ENCODE measurements around the gene BSG.
A peak's percentile ranks its signal among the peaks of the same experiment; 100 is the strongest.
"Not testable (repeated sequence)": the region's sequence is repeated elsewhere in the genome, so short reads cannot be mapped to it uniquely, and the experiment has no call there.

The BSG gene

GRCh38 chr19:588093-588740 lies 15.8 kb downstream of the BSG start:
- DNase-seq (ENCODE audit: low read depth) = peak; percentile 37

GRCh38 chr19:588741-589692 lies 16.6 kb downstream of the BSG start:
- DNase-seq (ENCODE audit: low read depth) = no peak

DNA sequence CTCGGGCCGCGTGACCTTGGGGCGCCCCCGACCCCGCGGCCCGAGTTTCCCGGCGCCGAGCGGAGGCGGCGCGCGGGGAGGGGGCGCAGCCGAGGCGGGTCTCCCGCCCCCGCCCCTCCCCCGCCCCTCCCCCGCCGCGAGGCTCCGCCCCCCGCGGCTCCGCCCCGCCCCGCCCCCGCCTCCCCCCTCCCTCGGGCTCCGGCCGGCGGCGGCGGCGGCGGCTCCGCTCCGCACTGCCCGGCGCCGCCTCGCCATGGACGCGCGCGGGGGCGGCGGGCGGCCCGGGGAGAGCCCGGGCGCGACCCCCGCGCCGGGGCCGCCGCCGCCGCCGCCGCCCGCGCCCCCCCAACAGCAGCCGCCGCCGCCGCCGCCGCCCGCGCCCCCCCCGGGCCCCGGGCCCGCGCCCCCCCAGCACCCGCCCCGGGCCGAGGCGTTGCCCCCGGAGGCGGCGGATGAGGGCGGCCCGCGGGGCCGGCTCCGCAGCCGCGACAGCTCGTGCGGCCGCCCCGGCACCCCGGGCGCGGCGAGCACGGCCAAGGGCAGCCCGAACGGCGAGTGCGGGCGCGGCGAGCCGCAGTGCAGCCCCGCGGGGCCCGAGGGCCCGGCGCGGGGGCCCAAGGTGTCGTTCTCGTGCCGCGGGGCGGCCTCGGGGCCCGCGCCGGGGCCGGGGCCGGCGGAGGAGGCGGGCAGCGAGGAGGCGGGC lies 17.4 kb downstream of the BSG start, which contains the start of gene HCN2:
Gene HCN2, plus strand, starts transcription at position 189 of the 703 bp plus-strand sequence. Its CDS starts 65 bp downstream, at position 254.
- no peak for DNase-seq (ENCODE audit: low read depth)

GRCh38 chr19:590396-590745 lies 18.0 kb downstream of the BSG start:
- no peak for DNase-seq (ENCODE audit: low read depth)

DNA sequence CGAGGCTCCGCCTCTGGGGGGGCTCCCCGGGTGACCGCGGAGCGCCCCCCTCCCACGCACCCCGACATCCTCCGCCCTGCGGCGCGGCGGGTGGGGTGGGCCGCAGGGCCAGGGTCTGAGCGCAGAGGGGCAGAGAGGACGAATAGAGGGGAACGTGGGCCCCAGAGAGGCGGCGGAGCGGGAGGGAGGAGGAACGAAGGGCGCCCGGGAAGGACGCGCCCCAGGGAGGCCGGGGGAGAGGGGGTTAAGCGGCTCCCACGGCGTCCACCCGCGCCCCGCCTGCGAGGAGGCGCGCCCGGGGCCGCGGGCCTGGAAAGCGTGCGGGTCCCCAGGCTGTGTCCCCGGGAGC lies 18.3 kb downstream of the BSG start:
- no peak for DNase-seq (ENCODE audit: low read depth)

DNA sequence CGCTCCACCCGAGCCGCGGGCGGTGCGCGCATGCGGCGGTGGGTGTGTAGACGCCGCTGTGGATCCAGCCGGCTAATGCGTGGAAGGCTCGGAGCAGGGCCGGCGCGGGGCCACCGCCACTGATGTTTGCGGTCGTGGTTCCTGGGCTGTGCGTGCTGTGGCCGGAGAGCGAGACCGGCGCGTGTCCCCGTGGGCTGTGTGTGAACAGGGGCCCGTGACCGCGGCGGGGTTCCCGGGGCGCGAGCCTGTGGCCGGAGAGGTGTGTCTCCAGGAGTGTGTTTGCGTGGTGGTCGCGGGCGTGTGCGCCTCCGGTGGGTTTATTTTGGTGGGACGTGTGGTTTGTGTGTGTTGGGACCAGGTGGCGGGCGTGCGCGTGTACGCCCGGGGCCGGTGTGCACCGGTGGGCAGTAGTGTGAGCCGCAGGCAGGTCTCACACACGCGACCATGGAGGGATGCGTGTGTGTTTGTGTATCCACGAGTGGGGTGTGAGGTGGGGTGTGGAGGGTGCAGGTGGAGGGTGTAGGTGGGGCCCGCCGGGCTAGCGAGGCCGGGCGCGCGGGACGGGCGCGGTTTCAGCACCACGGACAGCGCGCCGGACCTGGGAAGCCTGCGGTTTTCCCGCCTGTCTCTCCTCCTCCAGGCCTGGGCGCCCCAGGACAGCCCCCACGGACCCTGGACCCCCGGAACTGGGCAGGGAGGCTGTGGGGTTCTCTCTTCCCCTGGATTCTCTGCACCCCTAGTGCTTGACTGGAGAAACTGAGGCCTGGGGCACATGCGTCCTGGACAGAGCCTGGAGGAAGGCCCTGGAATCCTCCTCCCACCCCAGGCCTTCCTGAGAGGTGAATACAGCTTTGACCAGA lies 18.9 kb downstream of the BSG start:
- DNase-seq (ENCODE audit: low read depth) = no peak

- DNase-seq (ENCODE audit: low read depth) = no peak
Measured at GRCh38 chr19:592101-592500, 19.7 kb downstream of the BSG start.

DNA sequence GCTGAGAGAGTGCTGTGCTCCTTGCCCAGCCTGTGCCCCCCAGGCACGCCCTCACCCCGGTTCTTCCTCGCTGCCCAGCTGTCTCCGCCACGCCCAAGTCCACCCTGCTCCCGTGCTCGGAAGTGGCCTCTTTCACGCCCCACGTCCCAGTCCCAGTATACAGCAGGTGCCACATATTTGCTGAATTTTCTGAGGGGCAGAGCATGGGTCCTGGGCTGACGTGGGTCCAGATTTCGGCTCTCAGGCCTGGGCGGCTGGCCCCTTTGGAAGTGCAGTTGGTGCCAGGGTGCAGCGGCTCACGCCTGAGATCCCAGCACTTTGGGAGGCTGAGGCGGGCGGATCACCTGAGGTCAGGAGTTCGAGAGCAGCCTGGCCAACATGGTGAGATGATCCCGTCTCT lies 20.7 kb downstream of the BSG start:
- no peak for DNase-seq (ENCODE audit: low read depth)

- no peak for DNase-seq (ENCODE audit: low read depth)
Measured at GRCh38 chr19:593505-593904, 21.1 kb downstream of the BSG start.

- no peak for DNase-seq (ENCODE audit: low read depth)
Measured at GRCh38 chr19:594265-594870, 22.0 kb downstream of the BSG start.

DNA sequence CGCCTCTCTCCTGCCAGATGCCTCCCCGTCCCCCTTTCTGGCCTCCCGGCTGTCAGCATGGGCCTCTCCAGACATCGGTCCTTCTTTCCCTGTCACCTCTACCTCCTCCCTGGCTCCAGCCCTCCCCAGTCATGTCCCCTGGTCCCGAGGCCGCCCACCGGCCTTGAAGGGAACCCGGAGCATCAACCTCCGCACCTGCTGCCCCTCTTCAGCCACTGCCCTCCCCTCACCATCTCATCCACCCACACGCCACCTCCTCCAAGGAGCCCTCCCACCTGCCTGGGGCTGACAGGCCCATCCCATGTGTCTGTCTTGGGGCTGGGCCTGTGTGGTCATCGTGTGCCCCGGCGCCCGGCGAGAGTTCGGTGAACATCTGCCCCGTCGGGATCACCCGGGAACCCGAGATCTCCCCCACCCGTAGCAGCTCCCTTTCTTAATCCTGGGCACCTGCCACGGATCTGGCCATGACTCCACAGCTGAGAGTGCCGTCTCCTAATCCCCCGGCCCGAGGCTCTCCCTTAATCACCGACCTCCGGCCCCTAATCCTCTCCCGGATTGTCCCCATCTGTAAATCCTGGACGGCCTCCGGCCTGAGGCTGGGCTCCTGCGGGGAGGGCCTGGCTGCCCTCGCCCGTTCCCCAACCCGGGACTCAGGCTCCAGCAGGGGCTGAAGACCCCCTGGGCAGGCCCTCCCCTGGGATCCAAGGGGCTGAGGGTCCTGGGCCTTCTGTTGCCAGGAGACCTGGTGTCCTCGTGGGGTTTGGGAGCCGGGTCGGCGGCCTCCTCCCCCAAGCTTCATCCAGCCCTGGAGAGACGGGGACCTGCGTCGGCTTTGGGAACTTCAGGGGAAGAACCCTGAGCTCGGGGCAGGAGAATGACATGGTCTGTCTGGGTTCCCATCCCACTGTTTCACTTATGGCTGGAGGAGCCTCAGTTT lies 23.2 kb downstream of the BSG start:
- DNase-seq (ENCODE audit: low read depth) = no peak

GRCh38 chr19:596263-596655 lies 23.9 kb downstream of the BSG start:
- DNase-seq (ENCODE audit: low read depth) = no peak

DNA sequence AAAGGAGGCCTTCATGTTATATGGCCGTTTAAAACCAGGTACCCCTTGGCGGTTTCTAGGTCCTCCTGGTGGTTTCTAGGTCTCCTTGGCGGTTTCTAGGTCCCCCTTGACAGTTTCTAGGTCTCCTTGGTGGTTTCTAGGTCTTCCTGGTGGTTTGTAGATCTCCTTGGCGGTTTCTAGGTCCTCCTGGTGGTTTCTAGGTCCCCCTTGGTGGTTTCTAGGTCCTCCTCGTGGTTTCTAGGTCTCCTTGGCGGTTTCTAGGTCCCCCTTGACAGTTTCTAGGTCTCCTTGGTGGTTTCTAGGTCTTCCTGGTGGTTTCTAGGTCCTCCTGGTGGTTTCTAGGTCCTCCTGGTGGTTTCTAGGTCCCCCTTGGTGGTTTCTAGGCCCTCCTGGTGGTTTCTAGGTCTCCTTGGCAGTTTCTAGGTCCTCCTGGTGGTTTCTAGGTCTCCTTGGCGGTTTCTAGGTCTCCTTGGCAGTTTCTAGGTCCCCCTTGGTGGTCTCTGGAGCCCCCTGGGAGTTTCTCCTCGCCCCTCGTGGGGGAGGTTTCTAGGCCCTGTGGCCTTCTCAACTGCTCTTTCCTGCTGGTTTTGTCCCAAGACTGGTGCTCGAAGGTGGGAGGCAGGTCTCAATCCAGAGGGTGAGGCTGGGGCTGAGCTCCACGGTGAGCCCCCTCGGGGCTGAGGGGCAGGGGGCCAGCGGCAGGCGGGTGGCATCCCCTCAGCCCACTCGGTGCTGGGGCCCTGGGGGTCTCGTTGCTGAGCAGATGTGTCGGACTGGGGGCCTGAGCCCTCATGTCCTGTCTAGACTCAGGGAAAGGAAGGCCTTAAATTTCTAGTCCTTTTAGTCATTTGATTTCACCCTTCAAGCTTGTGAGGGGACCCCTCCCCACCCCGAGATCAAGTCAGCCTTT lies 25.3 kb downstream of the BSG start:
- DNase-seq (ENCODE audit: low read depth) = no peak

- DNase-seq (ENCODE audit: low read depth) = no peak
Measured at GRCh38 chr19:601310-601709, 28.9 kb downstream of the BSG start.

DNA sequence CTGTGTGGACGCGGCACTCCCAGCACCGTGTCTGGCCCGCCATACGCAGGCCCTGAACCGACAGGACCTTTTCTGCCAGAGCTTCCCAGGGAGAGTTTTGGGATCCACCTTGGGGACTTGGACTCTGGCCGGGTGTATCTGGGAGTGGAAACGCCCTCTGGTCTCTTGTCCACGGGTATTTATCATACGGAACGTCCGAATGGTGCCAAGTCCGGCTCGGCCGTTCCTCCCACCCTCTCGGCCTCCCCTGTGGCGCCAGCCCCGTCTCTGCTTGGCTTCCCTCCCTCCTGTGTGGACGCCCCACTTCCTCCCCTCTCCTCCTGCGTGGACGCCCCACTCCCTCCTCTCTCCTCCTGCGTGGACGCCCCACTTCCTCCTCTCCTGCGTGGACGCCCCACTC lies 29.4 kb downstream of the BSG start:
- no peak for DNase-seq (ENCODE audit: low read depth)

DNA sequence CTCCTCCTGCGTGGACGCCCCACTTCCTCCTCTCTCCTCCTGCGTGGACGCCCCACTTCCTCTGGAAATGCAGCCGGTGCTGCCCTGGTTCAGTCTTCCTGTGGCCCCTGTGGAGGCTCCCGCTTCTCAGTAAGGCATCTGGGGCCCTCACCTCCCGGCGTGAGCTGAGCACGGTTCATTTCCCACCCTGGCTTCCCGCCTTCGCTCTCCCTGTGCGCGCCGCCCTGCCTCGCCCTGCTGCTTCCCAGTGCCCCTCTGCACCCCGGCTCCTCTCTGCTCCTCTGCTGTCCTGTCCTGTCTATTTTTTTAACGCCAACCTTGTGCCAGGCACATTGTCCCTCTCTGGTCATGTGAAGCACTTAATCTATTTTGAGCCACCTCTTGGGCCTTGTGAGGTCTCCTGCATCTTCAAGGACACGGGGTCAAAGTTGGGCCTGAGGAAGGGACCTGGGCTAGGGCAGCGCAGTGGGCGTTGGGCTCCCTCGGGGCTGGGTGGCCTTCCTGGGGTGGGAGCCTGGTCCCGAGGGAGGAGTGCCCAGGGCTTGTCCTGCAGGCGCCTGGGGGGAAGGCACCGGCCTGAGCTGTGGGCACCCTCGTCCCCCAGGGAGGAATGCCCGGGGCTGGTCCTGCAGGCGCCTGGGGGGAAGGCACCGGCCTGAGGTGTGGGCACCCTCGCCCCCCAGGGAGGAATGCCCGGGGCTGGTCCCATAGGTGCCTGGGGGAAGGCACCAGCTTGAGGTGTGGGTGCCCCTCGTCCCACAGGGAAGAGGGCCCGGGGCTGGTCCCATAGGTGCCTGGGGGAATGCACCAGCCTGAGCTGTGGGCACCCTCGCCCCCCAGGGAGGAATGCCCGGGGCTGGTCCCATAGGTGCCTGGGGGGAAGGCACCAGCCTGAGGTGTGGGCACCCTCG lies 30.2 kb downstream of the BSG start:
- DNase-seq (ENCODE audit: low read depth) = no peak

DNA sequence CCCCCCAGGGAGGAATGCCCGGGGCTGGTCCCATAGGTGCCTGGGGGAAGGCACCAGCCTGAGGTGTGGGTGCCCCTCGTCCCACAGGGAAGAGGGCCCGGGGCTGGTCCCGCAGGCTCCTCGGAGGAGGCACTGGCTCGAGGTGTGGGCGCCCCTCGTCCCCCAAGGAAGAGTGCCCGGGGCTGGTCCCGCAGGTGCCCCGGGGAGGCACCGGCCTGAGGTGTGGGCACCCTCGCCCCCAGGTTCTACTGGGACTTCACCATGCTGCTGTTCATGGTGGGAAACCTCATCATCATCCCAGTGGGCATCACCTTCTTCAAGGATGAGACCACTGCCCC lies 30.9 kb downstream of the BSG start:
- DNase-seq (ENCODE audit: low read depth) = not testable (repeated sequence)

DNA sequence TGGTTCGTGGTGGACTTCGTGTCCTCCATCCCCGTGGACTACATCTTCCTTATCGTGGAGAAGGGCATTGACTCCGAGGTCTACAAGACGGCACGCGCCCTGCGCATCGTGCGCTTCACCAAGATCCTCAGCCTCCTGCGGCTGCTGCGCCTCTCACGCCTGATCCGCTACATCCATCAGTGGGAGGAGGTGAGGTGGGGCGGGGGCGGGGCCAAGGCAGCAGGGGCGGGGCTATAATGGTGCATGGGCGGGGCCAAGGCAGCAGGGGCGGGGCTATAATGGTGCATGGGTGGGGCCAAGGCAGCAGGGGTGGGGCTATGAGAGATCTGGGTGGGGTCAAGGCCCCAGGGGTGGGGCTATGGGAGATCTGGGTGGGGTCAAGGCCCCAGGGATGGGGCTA lies 31.4 kb downstream of the BSG start:
- DNase-seq (ENCODE audit: low read depth) = not testable (repeated sequence)

Data from stimulated activated CD8-positive, alpha-beta memory T cell treated with anti-CD3 and anti-CD28 coated beads, Interleukin-12 subunit alpha, Interleukin-12 subunit beta, amount 100 ng/mL, for 4 hours (primary cell).